Ammon's horn (tissue), 1 donor: ENCODE data around the gene UBAC1.

Experiments
- DNase-seq: peaks from one replicate; pipeline ENCODE4 v3.0.0-alpha.2; 2016; ENCODE audit warnings: low spot score

The UBAC1 gene

GRCh38 chr9:135993765-135994500, 32.8 kb upstream of the UBAC1 start:
- no peak for DNase-seq

- DNase-seq: no peak
Observed at GRCh38 chr9:135993409-135993742, 32.2 kb upstream of the UBAC1 start.

GRCh38 chr9:135992486-135993408, 31.6 kb upstream of the UBAC1 start:
- peak; percentile 48 for DNase-seq

- DNase-seq: no peak
Observed at GRCh38 chr9:135991771-135992170, 30.6 kb upstream of the UBAC1 start.

- peak; percentile 62 for DNase-seq
Observed at GRCh38 chr9:135990468-135991429, 29.6 kb upstream of the UBAC1 start.

- DNase-seq: peak; percentile 81
Observed at GRCh38 chr9:135989722-135990467, 28.7 kb upstream of the UBAC1 start.

- DNase-seq: no peak
Observed at GRCh38 chr9:135989157-135989556, 28.0 kb upstream of the UBAC1 start.

- DNase-seq: no peak
Observed at GRCh38 chr9:135988493-135988892, 27.3 kb upstream of the UBAC1 start.

- DNase-seq: no peak
Observed at GRCh38 chr9:135987838-135988404, 26.7 kb upstream of the UBAC1 start.

- no peak for DNase-seq
Observed at GRCh38 chr9:135986605-135987004, 25.4 kb upstream of the UBAC1 start.

- DNase-seq: no peak
Observed at GRCh38 chr9:135985889-135986288, 24.7 kb upstream of the UBAC1 start.

GRCh38 chr9:135985459-135985774, 24.2 kb upstream of the UBAC1 start:
- DNase-seq: no peak

- no peak for DNase-seq
Observed at GRCh38 chr9:135984072-135984710, 23.0 kb upstream of the UBAC1 start.

GRCh38 chr9:135983208-135984071, 22.3 kb upstream of the UBAC1 start:
- DNase-seq: peak; percentile 22

GRCh38 chr9:135982499-135983207, 21.5 kb upstream of the UBAC1 start:
- no peak for DNase-seq

- DNase-seq: peak; percentile 94
Observed at GRCh38 chr9:135980926-135981630, 19.9 kb upstream of the UBAC1 start.

GRCh38 chr9:135979547-135980166, 18.5 kb upstream of the UBAC1 start:
- DNase-seq: peak; percentile 22
